HepG2 (cell line): ENCODE results near the gene ZNF331. TPM values are rescaled to one million over a fixed set of nuclear protein-coding genes. Genes with fewer than 3 reads are reported as not detected.

Experiments used
- FOXO1 ChIP-seq: sonication (generic); formaldehyde crosslinking; IDR thresholded peaks from 2 replicates; pipeline ENCODE4 v1.4.0; 2020; ENCODE audit warnings: missing genetic modification reagents
- KAT7 ChIP-seq: IDR thresholded peaks from 2 replicates; pipeline ENCODE4 v1.6.1; 2018; ENCODE audit warnings: borderline replicate concordance, missing compliant biosample characterization
- MAFK ChIP-seq, 2 experiments: IDR thresholded peaks in 1 of 2; conservative IDR thresholded peaks in 1 of 2; 2 replicates each; pipeline ENCODE4 v1.6.1; 2011; ENCODE audit warnings: improper control_type of control experiment in 2 of 2, low read length in 2 of 2
- PITX1 ChIP-seq: sonication (generic); formaldehyde crosslinking; IDR thresholded peaks from 2 replicates; pipeline ENCODE4 v1.5.1; 2020; ENCODE audit warnings: mild to moderate bottlenecking, missing genetic modification reagents
- XRCC5 ChIP-seq: fragments of 200-400 bp; formaldehyde crosslinking; optimal IDR thresholded peaks from 2 replicates; pipeline ENCODE3; 2017; ENCODE audit warnings: mild to moderate bottlenecking, low read length
- YEATS4 ChIP-seq: sonication (generic); formaldehyde crosslinking; IDR thresholded peaks from 2 replicates; pipeline ENCODE4 v1.4.0; 2020; ENCODE audit warnings: missing genetic modification reagents, borderline replicate concordance
- ZBTB21 ChIP-seq: sonication (generic); formaldehyde crosslinking; IDR thresholded peaks from 2 replicates; pipeline ENCODE4 v1.4.0; 2020; ENCODE audit warnings: missing genetic modification reagents
- ZBTB7A ChIP-seq: sonication (generic); formaldehyde crosslinking; IDR thresholded peaks from 2 replicates; pipeline ENCODE4 v1.8.0; 2022; ENCODE audit warnings: mild to moderate bottlenecking, missing genetic modification reagents
- ZNF225 ChIP-seq: sonication (generic); formaldehyde crosslinking; IDR thresholded peaks from 2 replicates; pipeline ENCODE4 v1.4.0; 2020; ENCODE audit warnings: mild to moderate bottlenecking, missing genetic modification reagents
- ZNF350 ChIP-seq: sonication (generic); formaldehyde crosslinking; IDR thresholded peaks from 2 replicates; pipeline ENCODE4 v1.4.0; 2020; ENCODE audit warnings: mild to moderate bottlenecking, low read depth, missing genetic modification reagents, borderline replicate concordance
- ZNF549 ChIP-seq: sonication (generic); formaldehyde crosslinking; IDR thresholded peaks from 2 replicates; pipeline ENCODE4 v1.5.0; 2020; ENCODE audit warnings: missing genetic modification reagents
- ZNF552 ChIP-seq: sonication (generic); formaldehyde crosslinking; IDR thresholded peaks from 2 replicates; pipeline ENCODE4 v1.9.0; 2022; ENCODE audit warnings: missing genetic modification reagents, mild to moderate bottlenecking, borderline replicate concordance
- ZNF572 ChIP-seq: sonication (generic); formaldehyde crosslinking; IDR thresholded peaks from 2 replicates; pipeline ENCODE4 v1.5.1; 2020; ENCODE audit warnings: mild to moderate bottlenecking, missing genetic modification reagents
- ZNF724P ChIP-seq: sonication (generic); formaldehyde crosslinking; IDR thresholded peaks from 2 replicates; pipeline ENCODE4 v1.8.0; 2022; ENCODE audit warnings: missing genetic modification reagents, borderline replicate concordance
- polyA plus RNA-seq, 8 experiments: library from polyadenylated mRNA; depleted of rRNA in 3 of 8; stranded (reverse) in 7 of 8; unstranded in 1 of 8; fragments of >200 nt; fragmentation: Illumina TruSeq in 4 of 8; extraction: Trizol in 4 of 8; gene quantifications; 2 replicates each; pipeline versions ENCODE4 v1.2.1 to v1.2.3, GENCODE V29; 2011 to 2016; ENCODE audit warnings: low read depth in 4 of 8, missing spikeins in 1 of 8, mixed read lengths in 1 of 8; ENCODE audit not compliant: insufficient read depth in 1 of 8
- total RNA-seq, 5 experiments: library from RNA; depleted of rRNA; stranded (reverse); fragments of >200 nt; fragmentation: Illumina TruSeq; extraction: Trizol; gene quantifications; 2 replicates each; pipeline ENCODE4 v1.2.3, GENCODE V29; 2016; ENCODE audit warnings: low read depth in 1 of 5
- TF ChIP-seq, protein P1 (sequence below): IDR thresholded peaks from 2 replicates; pipeline ENCODE4 v1.6.1; 2016; ENCODE audit warnings: control low read depth
- TF ChIP-seq, protein P2 (sequence below): sonication (generic); formaldehyde crosslinking; IDR thresholded peaks from 2 replicates; pipeline ENCODE4 v1.4.0; 2020; ENCODE audit warnings: mild to moderate bottlenecking, missing genetic modification reagents
- TF ChIP-seq, protein P3 (sequence below): sonication (generic); formaldehyde crosslinking; IDR thresholded peaks from 2 replicates; pipeline ENCODE4 v1.4.0; 2020; ENCODE audit warnings: missing genetic modification reagents, borderline replicate concordance
- TF ChIP-seq, protein P4 (sequence below): sonication (generic); formaldehyde crosslinking; IDR thresholded peaks from 2 replicates; pipeline ENCODE4 v1.8.1; 2023; ENCODE audit warnings: mild to moderate bottlenecking, inconsistent platforms, moderate library complexity, missing genetic modification reagents, borderline replicate concordance
- TF ChIP-seq, protein P5 (sequence below): conservative IDR thresholded peaks from 2 replicates; pipeline ENCODE4 v1.6.1; 2018; ENCODE audit warnings: missing genetic modification reagents

Gene ZNF331
- total and polyA plus RNA-seq, 2 of the 13 experiments (the other 11 are each of a cell fraction or from before 2014, with no cell fraction given), result 8.2 to 13.3 TPM

DNA sequence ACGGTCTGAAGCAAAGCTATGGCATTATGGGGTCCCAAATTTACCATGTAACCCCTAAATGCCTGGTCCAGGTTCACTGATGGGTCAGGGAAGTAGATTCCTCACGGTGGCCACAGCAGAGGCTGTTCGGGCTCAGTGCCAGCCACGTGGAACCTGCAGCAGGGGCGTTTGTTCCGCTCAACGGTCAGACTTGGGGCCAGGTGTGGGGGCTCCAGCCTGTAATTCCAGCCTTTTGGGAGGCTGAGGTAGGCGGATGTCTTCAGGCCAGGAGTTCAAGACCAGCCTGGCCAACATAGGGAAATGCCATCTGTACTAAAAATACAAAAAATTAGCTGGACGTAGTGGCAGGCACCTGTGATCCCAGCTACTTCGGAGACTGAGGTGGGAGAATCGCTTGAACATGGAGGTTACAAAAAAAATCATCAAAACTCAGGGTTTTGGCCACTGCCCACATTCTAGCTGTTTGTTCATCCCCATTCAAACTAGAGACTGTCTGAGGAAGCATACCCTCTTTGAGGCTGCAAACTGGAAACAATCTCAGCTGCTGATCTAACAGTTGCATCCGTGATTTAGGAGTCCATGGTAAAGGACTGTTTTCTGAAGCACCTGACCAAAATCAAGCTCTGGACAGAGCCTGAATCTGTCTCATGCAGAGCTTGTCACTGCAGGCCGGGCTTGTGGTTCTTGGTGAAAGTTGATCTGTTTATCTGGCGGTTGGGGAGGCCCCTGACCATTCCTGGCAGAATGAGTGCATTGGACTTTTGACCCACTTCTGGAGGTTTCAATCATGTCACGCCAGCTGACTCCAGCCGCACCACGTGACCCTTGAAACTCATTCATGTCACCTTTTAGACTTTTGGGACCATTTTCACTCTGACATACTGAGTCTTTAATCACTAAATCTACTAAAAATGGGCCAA is 30.2 kb upstream of the ZNF331 start (continued):
- TF ChIP-seq, protein P1, sequence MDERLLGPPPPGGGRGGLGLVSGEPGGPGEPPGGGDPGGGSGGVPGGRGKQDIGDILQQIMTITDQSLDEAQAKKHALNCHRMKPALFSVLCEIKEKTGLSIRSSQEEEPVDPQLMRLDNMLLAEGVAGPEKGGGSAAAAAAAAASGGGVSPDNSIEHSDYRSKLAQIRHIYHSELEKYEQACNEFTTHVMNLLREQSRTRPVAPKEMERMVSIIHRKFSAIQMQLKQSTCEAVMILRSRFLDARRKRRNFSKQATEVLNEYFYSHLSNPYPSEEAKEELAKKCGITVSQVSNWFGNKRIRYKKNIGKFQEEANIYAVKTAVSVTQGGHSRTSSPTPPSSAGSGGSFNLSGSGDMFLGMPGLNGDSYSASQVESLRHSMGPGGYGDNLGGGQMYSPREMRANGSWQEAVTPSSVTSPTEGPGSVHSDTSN (CRISPR knock-in tag), result peak; percentile 52; the same call in 1 of the 2 replicates
- TF ChIP-seq, protein P2, sequence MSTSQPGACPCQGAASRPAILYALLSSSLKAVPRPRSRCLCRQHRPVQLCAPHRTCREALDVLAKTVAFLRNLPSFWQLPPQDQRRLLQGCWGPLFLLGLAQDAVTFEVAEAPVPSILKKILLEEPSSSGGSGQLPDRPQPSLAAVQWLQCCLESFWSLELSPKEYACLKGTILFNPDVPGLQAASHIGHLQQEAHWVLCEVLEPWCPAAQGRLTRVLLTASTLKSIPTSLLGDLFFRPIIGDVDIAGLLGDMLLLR, result no peak
- TF ChIP-seq, protein P3, sequence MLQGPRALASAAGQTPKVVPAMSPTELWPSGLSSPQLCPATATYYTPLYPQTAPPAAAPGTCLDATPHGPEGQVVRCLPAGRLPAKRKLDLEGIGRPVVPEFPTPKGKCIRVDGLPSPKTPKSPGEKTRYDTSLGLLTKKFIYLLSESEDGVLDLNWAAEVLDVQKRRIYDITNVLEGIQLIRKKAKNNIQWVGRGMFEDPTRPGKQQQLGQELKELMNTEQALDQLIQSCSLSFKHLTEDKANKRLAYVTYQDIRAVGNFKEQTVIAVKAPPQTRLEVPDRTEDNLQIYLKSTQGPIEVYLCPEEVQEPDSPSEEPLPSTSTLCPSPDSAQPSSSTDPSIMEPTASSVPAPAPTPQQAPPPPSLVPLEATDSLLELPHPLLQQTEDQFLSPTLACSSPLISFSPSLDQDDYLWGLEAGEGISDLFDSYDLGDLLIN (CRISPR knock-in tag), result no peak
- no peak for TF ChIP-seq ZNF572 (CRISPR knock-in tag)
- TF ChIP-seq YEATS4 (CRISPR knock-in tag), result peak; percentile 61; the same call in 1 of the 2 replicates
- 0 out of 2 replicates have a peak, but pooled peaks have one; percentile 41 for TF ChIP-seq PITX1
- no peak for TF ChIP-seq ZNF552 (CRISPR knock-in tag)
- TF ChIP-seq KAT7 (CRISPR knock-in tag), result no peak
- TF ChIP-seq ZNF549 (CRISPR knock-in tag), result no peak
- TF ChIP-seq, protein P4, sequence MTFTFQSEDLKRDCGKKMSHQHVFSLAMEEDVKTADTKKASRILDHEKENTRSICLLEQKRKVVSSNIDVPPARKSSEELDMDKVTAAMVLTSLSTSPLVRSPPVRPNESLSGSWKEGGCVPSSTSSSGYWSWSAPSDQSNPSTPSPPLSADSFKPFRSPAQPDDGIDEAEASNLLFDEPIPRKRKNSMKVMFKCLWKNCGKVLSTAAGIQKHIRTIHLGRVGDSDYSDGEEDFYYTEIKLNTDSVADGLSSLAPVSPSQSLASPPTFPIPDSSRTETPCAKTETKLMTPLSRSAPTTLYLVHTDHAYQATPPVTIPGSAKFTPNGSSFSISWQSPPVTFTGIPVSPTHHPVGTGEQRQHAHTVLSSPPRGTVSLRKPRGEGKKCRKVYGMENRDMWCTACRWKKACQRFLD (CRISPR knock-in tag), result no peak
- TF ChIP-seq ZNF724P (CRISPR knock-in tag), result no peak
- peak; percentile 96 for TF ChIP-seq FOXO1 (CRISPR knock-in tag)
- TF ChIP-seq MAFK (conservative IDR thresholded peaks at IDR 0.05 in 1 of 2, IDR thresholded peaks at IDR 0.05 in 1 of 2; ENCODE audit: low read length in 2 of 2), result no peak
- TF ChIP-seq, protein P5, sequence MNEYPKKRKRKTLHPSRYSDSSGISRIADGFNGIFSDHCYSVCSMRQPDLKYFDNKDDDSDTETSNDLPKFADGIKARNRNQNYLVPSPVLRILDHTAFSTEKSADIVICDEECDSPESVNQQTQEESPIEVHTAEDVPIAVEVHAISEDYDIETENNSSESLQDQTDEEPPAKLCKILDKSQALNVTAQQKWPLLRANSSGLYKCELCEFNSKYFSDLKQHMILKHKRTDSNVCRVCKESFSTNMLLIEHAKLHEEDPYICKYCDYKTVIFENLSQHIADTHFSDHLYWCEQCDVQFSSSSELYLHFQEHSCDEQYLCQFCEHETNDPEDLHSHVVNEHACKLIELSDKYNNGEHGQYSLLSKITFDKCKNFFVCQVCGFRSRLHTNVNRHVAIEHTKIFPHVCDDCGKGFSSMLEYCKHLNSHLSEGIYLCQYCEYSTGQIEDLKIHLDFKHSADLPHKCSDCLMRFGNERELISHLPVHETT (CRISPR knock-in tag), result no peak
- no peak for TF ChIP-seq ZBTB7A
- TF ChIP-seq XRCC5, result no peak
- TF ChIP-seq ZBTB21, result peak; percentile 44; the same call in 1 of the 2 replicates
- TF ChIP-seq ZNF225, result no peak
- peak; percentile 79 for TF ChIP-seq ZNF350 (CRISPR knock-in tag)
